Colonic mucosa (tissue), 4 donors: ENCODE data around the gene MCF2L. TPM values are rescaled to one million over a fixed set of nuclear protein-coding genes. Genes with fewer than 3 reads are reported as not detected.

Experiments used
- DNase-seq: peaks from one replicate; pipeline ENCODE4 v3.0.0-alpha.2; 2020
- H3K27ac ChIP-seq: fragments of 200-600 bp; one replicate; pipeline ENCODE4 v1.8.0; 2021
- H3K27me3 ChIP-seq: fragments of 200-600 bp; one replicate; pipeline ENCODE4 v1.8.0; 2021
- H3K36me3 ChIP-seq: fragments of 200-600 bp; one replicate; pipeline ENCODE4 v1.8.0; 2021
- H3K4me1 ChIP-seq: fragments of 200-600 bp; one replicate; pipeline ENCODE4 v1.8.0; 2021; ENCODE audit warnings: mild to moderate bottlenecking
- H3K4me3 ChIP-seq: fragments of 200-600 bp; one replicate; pipeline ENCODE4 v1.8.0; 2021
- H3K9ac ChIP-seq, 2 donors: one replicate each; pipeline ENCODE4 v1.7.0; 2013; ENCODE audit warnings: control low read depth in 2 of 2, low read depth in 2 of 2, low read length in 2 of 2
- H3K9me3 ChIP-seq: fragments of 200-600 bp; one replicate; pipeline ENCODE4 v1.8.0; 2021
- CTCF ChIP-seq: fragments of 200-600 bp; IDR thresholded peaks from one replicate; pipeline ENCODE4 v1.8.0; 2022; ENCODE audit warnings: antibody characterized with exemption, mild to moderate bottlenecking
- intact Hi-C: fragments of 100-400 bp; cut with DNase I; formaldehyde crosslinking; loops from one replicate; pipeline ENCODE4 v1.14.1; 2022
- total RNA-seq, 2 donors: library from RNA; stranded (reverse); fragmentation: NEBNext Ultra II Directional in 1 of 2; extraction: Animal tissue kit (Norgen Biotek cat#: 25700) in 1 of 2; gene quantifications; one replicate each; pipeline ENCODE4 v1.2.1, GENCODE V29; 2021
- donor health status: healthy.
- donor health status: DM: no; HTN: no; CAD: no.
- donor health status: DM: no; HTN: no; CAD: no.

MCF2L gene
- total RNA-seq, 2 donors from 2014 or later: 45.0 to 88.3 TPM

DNA sequence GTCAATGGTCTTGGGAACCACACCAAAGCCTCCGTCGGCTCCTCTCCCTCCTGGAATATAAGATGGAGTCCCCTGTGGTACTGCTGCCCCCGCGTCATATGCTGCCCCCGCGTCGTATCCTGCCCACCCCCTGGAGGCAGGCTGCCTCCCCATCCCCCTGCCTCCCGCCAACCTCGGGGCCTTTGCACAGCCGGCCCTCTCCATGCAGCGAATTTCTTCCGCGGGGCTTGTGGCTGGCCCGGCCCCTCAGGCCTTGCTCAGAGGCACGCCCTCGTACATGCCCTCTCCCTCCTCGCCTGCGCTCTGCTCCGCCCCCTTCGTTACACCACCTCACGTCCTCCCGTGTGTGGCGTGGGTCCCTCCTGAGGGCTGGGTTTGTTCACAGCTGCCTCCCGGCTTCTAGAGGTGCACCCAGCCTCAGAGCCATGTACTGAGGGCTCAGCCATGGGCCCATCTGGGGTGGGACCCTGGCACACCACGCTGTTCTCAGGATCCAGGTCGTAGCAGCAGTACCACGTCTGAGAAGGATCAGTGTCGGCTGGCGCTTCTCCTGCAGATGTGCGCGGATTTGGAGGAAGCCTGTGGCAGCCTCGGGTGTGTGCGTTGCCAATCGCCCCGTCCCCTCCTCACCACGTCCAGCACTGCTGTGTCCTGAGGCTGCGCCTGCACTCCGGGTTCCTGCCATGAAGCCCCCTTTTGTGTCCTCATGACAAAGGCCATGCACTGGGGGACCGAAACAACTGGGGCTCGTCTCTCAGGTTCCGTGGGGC, 47.7 kb downstream of the MCF2L start:
- H3K9ac ChIP-seq: no peak overlapping the region
- H3K4me3 ChIP-seq: no peak overlapping the region
- H3K4me1 ChIP-seq: no peaks in the 10 kb centered on the region
- no peaks in the 10 kb centered on the region for H3K36me3 ChIP-seq
- H3K27ac ChIP-seq: no peak overlapping the region
- TF ChIP-seq CTCF: no peak
- no peak for DNase-seq
- H3K9me3 ChIP-seq: no peaks in the 10 kb centered on the region
- intact Hi-C loops: no loop called here
- H3K27me3 ChIP-seq: no peaks in the 10 kb centered on the region

DNA sequence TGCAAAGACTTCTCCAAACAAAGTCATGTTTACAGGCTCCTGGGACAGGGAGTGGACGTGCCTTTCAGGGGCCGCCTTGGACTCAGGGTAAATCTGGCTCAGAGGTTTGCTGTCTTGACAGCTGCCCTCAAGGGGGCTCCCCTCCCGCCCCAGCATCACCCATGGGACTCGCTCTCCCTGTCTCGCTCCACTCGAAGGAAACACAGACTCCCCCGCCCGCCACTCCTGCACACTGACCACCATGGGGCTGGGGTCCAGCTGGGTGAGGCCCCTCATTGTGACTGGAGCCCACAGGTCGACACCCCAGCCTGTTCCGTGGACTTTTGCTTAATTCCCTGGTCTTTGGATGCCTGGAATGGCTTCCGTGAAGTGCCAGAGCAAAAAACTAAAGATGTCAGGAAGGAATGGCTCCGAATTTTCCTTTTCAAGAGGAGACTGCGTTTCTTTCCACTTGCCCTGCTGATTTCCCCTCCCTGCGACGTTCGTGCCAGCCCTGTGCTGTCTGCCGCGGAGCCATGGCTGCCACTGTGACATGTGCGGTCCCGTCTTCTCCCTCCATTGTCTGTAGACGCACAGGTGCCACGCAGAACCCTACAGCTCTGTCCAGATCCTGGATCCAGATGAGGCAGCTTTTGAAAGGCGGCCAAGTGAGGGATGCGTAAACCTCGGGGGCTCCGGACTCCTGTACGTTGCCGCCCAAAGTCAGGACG, 48.6 kb downstream of the MCF2L start:
- Histone ChIP-seq H3K4me3 (no peak overlapping the region), H3K27me3 (no peaks in the 10 kb centered on the region), H3K9me3 (no peaks in the 10 kb centered on the region), H3K9ac (no peak overlapping the region), H3K36me3 (no peaks in the 10 kb centered on the region), H3K4me1 (no peaks in the 10 kb centered on the region), H3K27ac (no peak overlapping the region)
- intact Hi-C loops: no loop called here
- no peak for TF ChIP-seq CTCF
- DNase-seq: no peak

GRCh38 chr13:113018676-113019465, 49.9 kb downstream of the MCF2L start:
- intact Hi-C loops: no loop called here
- DNase-seq: no peak
- no peaks in the 10 kb centered on the region for H3K4me1 ChIP-seq
- no peak overlapping the region for H3K9ac ChIP-seq
- no peaks in the 10 kb centered on the region for H3K27me3 ChIP-seq
- no peak overlapping the region for H3K4me3 ChIP-seq
- no peak overlapping the region for H3K27ac ChIP-seq
- H3K9me3 ChIP-seq: no peaks in the 10 kb centered on the region
- H3K36me3 ChIP-seq: no peaks in the 10 kb centered on the region
- no peak for TF ChIP-seq CTCF

DNA sequence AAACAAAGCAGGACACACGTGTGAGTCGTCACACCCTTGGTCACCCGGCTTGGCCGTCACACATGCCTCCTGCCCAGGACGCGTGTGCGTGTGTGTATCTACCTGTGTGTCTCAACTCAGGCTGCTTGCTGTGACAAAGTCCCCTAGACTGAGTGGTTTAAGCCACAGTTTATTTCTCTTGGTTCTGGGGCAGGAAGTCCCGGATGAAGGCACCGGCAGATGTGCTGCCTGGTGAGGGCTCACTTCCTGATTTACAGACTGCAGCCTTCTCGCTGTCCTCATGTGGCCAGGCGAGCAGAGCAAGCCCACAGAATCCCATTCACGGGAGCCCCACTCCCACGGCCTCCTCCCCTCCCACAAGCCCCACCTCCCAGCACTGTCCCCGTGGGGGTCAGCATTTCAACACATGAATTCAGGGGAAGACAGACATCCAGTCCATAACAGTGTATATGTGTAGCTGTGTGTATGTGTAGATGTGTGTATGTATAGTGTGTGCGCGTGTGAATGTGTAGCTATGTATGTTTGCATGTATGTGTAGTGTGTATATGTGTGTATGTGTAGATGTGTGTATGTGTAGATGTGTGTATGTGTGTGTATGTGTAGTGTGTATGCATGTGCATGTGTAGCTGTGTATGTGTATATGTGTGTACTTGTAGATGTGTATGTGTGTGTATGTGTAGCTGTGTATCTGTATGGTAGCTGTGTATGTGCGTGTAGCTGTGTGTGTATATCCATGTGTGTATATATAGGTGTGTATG, 51.5 kb downstream of the MCF2L start:
- Histone ChIP-seq H3K4me3 (no peak overlapping the region), H3K27ac (no peak overlapping the region), H3K27me3 (no peaks in the 10 kb centered on the region), H3K4me1 (no peaks in the 10 kb centered on the region), H3K36me3 (no peaks in the 10 kb centered on the region), H3K9ac (no peak overlapping the region), H3K9me3 (no peaks in the 10 kb centered on the region)
- intact Hi-C loops: no loop called here
- no peak for DNase-seq
- no peak for TF ChIP-seq CTCF

GRCh38 chr13:113021391-113021790, 52.4 kb downstream of the MCF2L start:
- no peaks in the 10 kb centered on the region for H3K4me1 ChIP-seq
- H3K4me3 ChIP-seq: no peak overlapping the region
- H3K27ac ChIP-seq: no peak overlapping the region
- no peaks in the 10 kb centered on the region for H3K27me3 ChIP-seq
- no peak for TF ChIP-seq CTCF
- H3K9ac ChIP-seq: no peak overlapping the region
- DNase-seq: no peak
- intact Hi-C loops: no loop called here
- no peaks in the 10 kb centered on the region for H3K9me3 ChIP-seq
- H3K36me3 ChIP-seq: no peaks in the 10 kb centered on the region
